HepG2 (cell line): ENCODE measurements around the gene BTBD6.

Experiments
- CREB1 ChIP-seq, 2 experiments: fragments of 450-650 bp in 1 of 2; IDR thresholded peaks; 2 replicates each; pipeline ENCODE4 v1.6.1; 2016 to 2017; ENCODE audit warnings: control low read depth in 1 of 2, mild to moderate bottlenecking in 1 of 2, missing compliant biosample characterization in 1 of 2, missing genetic modification characterization in 1 of 2
- FOXA1 ChIP-seq, 2 experiments: fragments of 450-650 bp in 1 of 2; sonication (generic) in 1 of 2; formaldehyde crosslinking in 1 of 2; IDR thresholded peaks; 2 replicates each; pipeline versions ENCODE4 v1.4.0 to v1.6.1; 2016 to 2020; ENCODE audit warnings: missing genetic modification reagents in 1 of 2
- GTF3A ChIP-seq: sonication (generic); formaldehyde crosslinking; conservative IDR thresholded peaks from 2 replicates; pipeline ENCODE4 v1.4.0; 2020; ENCODE audit warnings: mild to moderate bottlenecking, missing genetic modification reagents
- MIER2 ChIP-seq: IDR thresholded peaks from 2 replicates; pipeline ENCODE4 v1.6.1; 2016; ENCODE audit warnings: missing biosample characterization, missing genetic modification reagents
- MYC ChIP-seq: sonication (generic); formaldehyde crosslinking; IDR thresholded peaks from 2 replicates; pipeline ENCODE4 v1.9.0; 2021; ENCODE audit warnings: missing genetic modification reagents, borderline replicate concordance
- POLR2A ChIP-seq, 2 experiments: IDR thresholded peaks; 2 replicates each; pipeline ENCODE4 v1.6.1; 2011; ENCODE audit warnings: low read depth in 2 of 2, low read length in 2 of 2, mild to moderate bottlenecking in 1 of 2, moderate library complexity in 1 of 2; ENCODE audit not compliant: insufficient read depth in 1 of 2
- ZNF274 ChIP-seq: sonication (generic); formaldehyde crosslinking; IDR thresholded peaks from 2 replicates; pipeline ENCODE4 v1.5.1; 2020; ENCODE audit warnings: mild to moderate bottlenecking, missing genetic modification reagents
- ZSCAN29 ChIP-seq: sonication (generic); formaldehyde crosslinking; conservative IDR thresholded peaks from 2 replicates; pipeline ENCODE4 v1.4.0; 2020; ENCODE audit warnings: mild to moderate bottlenecking, missing genetic modification reagents
- TF ChIP-seq, protein P1 (sequence below): sonication (generic); formaldehyde crosslinking; IDR thresholded peaks from 2 replicates; pipeline ENCODE4 v1.5.0; 2020; ENCODE audit warnings: mild to moderate bottlenecking, missing genetic modification reagents, moderate library complexity
- TF ChIP-seq, protein P2 (sequence below), 2 experiments: sonication (generic) in 1 of 2; formaldehyde crosslinking in 1 of 2; IDR thresholded peaks; 2 replicates each; pipeline versions ENCODE4 v1.5.1 to v1.6.1; 2011 to 2020; ENCODE audit warnings: borderline replicate concordance in 1 of 2, low read depth in 1 of 2, low read length in 1 of 2, mild to moderate bottlenecking in 1 of 2, missing genetic modification reagents in 1 of 2, moderate library complexity in 1 of 2

DNA sequence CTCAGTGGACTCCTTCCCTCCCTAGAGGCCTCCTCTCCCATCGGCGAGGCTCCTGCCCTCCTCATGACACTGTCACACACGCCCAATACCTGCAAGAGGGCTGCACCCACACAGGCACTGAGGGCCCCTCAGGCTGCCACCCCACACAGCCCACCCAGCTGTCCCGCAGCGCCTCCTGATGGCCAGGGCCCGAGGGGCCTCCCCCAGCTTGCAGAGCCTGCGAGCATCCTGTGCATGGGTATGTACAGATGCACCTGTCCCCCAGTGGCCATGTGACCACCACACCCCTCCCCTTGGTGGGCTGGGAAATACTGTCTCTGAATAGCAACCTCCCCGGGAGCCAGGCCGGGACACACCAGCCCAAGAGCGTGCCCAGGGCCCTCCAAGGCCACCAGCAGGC is 48.3 kb upstream of the BTBD6 start:
- TF ChIP-seq, protein P1, sequence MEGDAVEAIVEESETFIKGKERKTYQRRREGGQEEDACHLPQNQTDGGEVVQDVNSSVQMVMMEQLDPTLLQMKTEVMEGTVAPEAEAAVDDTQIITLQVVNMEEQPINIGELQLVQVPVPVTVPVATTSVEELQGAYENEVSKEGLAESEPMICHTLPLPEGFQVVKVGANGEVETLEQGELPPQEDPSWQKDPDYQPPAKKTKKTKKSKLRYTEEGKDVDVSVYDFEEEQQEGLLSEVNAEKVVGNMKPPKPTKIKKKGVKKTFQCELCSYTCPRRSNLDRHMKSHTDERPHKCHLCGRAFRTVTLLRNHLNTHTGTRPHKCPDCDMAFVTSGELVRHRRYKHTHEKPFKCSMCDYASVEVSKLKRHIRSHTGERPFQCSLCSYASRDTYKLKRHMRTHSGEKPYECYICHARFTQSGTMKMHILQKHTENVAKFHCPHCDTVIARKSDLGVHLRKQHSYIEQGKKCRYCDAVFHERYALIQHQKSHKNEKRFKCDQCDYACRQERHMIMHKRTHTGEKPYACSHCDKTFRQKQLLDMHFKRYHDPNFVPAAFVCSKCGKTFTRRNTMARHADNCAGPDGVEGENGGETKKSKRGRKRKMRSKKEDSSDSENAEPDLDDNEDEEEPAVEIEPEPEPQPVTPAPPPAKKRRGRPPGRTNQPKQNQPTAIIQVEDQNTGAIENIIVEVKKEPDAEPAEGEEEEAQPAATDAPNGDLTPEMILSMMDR (CRISPR knock-in tag), result peak; percentile 39
- TF ChIP-seq ZNF274 (no peak), MIER2 (no peak), CREB1 (IDR thresholded peaks at IDR 0.05) (no peak), CREB1 (CRISPR knock-in tag; IDR thresholded peaks at IDR 0.05) (no peak), GTF3A (CRISPR knock-in tag) (no peak), FOXA1 (IDR thresholded peaks at IDR 0.05) (no peak), FOXA1 (CRISPR knock-in tag; IDR thresholded peaks at IDR 0.05) (no peak), MYC (no peak), ZSCAN29 (no peak), POLR2A (IDR thresholded peaks at IDR 0.05; ENCODE audit: insufficient read depth in 1 of 2, low read depth in 2 of 2, low read length in 2 of 2) (no peak)
- TF ChIP-seq, protein P2, sequence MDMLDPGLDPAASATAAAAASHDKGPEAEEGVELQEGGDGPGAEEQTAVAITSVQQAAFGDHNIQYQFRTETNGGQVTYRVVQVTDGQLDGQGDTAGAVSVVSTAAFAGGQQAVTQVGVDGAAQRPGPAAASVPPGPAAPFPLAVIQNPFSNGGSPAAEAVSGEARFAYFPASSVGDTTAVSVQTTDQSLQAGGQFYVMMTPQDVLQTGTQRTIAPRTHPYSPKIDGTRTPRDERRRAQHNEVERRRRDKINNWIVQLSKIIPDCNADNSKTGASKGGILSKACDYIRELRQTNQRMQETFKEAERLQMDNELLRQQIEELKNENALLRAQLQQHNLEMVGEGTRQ (IDR thresholded peaks at IDR 0.05; ENCODE audit: low read depth, low read length), result no peak
- TF ChIP-seq, protein P2 (CRISPR knock-in tag; IDR thresholded peaks at IDR 0.05; ENCODE audit: borderline replicate concordance), result no peak
